NK-92 (cell line): Measurements from ENCODE around the gene TMUB2.

Experiments used
- DNase-seq: peaks from one replicate; lab custom pipeline; 2025; ENCODE audit not compliant: unreplicated experiment; lab: John Stamatoyannopoulos, UW

TMUB2 gene

GRCh38 chr17:44202756-44203155 lies 16.0 kb downstream of the TMUB2 start:
- DNase-seq: no peak

GRCh38 chr17:44203731-44204440 lies 17.1 kb downstream of the TMUB2 start:
- DNase-seq: no peak

DNA sequence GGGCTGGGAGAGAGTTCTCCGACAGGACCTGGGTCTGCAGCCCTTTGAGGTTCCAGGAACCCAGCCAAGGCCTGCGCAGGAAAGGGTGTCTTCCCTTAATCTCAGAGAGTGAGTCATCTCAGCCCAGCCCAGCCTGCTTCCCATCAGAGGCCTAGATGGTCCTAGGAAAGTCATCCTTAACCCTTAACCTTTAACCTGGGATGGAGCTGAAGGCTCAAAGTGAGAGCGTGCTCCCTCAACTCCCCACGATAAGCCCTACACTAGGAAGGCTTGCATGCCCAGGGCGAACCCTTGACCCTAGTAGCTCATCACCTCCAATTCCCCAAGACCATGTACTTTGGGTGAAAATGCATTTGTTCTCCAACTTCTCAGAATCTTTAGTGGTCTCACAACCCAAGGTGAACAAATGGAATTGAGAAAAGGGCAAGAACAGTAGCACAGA lies 17.7 kb downstream of the TMUB2 start:
- no peak for DNase-seq

DNA sequence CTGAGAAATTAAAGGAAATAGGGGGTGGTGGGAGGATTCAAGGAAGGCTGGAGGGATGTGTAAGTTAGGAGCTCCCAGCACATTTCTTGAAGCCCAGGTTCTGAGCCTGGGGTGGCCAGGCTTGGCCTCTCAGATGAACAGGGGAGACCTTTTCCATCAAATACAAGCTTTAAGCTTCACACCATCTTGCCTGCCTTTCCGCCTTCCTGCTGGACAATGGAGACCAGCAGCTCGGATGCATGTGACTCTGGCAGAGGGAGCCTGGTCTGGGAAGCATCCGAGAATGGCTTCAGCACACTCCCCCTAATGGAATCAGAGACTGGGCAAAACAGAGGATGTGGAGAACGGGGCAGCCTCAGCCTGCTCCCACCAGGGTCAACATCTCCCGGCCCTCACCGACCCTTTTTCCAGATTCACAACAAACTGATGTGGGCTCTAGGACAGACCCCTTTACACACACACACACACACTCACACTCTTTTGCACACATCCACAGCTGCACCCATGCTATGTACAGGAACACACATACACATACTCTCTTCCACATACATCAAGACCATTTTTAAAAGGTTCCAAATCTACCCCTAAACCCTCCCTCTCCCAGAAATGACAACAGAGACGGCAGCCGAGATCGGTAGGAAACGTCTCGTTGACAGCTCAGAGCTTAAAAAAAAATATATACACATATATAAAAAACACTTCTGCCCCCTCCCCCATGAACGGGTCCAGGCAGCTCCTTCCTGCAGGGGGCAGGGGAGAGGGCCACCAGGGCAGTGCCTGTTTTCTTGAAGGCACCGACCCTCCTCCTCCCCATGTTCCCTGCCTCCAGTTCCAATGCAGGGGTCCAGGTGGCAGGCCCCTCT lies 19.4 kb downstream of the TMUB2 start:
- DNase-seq: no peak

DNA sequence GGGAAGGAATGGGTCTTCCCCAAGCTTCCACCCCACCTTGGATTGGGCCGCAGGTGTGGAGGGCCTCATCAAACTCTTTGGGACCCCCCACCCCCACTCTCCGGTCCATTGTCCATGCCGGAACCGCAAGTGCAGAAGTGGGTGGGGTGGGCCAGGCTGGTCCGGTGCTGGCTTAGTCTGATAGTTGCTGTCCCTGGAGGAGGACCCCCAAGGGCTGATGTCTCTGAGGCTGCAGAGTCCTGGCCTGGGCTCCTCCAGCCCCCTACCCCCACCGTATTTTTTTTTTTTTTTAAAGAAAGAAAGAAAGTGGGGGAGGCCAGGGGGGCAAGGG lies 20.0 kb downstream of the TMUB2 start:
- DNase-seq: no peak

- no peak for DNase-seq
Observed at GRCh38 chr17:44207319-44207718, 20.5 kb downstream of the TMUB2 start.

GRCh38 chr17:44207743-44208142 lies 21.0 kb downstream of the TMUB2 start:
- DNase-seq: no peak

GRCh38 chr17:44209786-44210341 lies 23.1 kb downstream of the TMUB2 start:
- DNase-seq: no peak

DNA sequence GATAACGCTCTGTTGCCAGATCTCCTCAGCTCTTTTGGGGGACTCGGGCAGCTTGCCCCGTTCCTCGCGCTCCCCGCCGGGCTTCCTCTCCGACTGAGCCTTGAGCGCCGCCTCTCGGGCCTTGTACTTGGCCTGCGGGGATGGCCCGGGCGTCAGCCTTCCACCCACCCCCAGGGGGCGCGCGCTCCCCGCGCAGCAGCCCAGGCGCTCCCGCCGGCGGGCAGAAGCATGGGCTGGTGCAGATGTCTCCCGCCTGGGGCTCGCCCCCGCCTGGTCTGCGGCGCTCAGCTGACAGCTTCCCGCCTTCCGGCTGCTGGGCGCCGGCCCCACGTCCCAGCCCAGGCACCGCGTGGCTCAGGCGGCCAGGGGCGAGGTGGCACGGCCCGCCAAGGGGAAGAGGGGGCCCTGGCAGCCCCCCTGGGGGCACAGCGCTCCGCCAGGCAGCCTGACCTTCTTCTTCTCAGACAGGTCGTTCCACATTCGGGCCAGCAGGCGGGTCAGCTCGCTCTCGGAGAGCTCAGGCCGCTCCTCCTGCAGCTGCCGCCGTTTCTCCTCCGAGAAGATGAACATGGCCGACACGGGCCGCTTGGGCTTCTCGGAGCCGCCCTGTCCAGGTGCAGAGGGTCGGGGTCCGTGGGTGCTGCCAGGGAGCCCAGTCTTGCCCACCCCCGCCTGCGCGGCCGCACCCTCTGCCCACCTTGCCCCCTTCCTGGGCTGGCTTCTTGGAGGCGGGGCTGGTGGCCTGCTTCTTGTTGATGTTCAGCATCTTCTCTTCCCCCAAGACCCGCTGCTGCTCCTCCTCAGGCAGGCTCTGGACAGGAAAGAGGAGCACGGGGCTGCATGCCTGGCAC lies 23.8 kb downstream of the TMUB2 start:
- DNase-seq: no peak

DNA sequence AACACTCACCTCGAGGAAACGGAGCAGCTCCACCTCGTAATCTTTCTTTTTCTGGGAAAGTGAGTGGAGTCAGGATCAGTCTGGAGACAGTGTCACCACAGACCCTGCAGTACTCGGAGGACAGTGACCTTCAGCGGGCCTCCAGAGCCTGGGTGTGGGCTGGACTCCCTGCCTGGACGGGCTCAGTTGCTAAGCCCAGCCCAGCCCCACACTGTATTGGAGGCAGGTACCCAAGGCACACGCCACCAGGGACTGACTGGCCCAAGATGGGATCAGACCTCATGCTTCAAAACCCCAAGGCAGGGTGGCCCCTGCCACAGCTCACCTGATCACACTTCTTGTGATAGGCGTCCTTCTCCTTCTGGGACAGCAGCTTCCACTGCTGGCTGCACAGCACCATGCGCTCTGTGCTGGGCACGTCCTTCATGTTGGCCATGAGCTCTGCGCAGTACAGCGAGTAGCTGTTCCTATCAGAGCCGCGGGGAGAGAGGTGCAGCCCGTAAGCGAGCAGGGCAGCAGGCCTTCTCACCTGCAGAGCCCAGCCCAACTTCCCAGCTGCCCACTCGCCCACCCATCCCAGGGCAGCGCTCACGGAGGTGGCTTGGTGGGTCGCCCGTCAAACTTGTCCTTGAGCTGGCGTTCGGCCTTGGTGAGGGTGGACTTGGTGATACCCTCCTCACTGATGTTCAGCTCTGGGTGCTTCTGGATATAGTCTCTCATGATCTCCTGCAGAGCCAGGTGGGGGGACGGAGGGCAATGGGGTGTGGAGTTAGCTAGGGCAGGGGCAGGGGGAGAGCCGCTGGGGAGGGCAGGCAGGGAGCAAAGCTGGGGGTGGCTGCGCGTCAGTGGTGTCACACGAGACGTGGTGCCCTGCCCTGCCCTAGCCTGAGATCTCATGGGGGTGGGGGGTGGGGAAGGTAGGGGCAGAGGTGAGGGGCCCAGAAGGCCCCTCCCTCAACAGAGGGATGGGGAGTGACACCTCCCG lies 24.8 kb downstream of the TMUB2 start:
- no peak for DNase-seq

GRCh38 chr17:44212507-44213402 lies 26.0 kb downstream of the TMUB2 start:
- DNase-seq: no peak

DNA sequence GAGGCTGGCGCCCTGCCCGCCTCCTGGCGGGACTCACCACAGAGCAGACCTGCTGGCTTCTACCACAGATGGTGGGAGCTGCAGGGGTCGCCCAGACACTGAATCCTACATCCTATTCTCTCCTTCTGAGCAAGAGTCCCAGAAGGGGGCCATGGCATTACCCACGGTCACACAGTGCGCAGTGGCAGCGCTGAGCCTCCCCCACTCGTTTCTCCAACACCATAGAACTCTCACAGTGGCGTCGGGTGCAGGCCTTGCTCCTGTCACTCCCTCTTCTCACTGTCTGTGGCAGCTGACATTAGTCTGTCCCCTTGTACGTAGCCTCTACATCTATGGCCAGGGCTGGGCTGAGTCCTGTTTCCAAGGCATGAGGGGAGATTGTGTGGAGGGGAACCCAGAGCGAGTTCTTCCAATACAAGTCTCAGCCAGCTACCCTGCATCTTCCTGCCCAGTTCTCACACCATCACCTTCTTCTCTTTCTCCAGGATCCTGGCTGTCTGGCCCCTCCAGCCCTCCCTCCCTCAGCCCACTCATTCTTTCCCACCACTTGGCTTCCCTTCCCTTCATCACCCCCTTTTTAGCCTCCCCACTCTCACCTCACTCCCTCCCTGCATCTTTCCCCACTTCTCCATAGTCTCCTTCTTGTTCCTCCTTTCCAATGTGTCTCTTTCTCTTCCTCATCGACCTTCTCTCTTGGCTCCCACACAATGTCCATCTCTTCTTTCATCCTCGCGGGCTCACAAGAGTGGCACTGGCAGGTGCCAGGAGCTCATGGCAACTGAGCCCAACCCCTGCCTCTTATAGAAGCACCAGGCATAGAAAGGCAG lies 26.8 kb downstream of the TMUB2 start:
- DNase-seq: no peak

- DNase-seq: no peak
Observed at GRCh38 chr17:44214230-44214494, 27.4 kb downstream of the TMUB2 start.

DNA sequence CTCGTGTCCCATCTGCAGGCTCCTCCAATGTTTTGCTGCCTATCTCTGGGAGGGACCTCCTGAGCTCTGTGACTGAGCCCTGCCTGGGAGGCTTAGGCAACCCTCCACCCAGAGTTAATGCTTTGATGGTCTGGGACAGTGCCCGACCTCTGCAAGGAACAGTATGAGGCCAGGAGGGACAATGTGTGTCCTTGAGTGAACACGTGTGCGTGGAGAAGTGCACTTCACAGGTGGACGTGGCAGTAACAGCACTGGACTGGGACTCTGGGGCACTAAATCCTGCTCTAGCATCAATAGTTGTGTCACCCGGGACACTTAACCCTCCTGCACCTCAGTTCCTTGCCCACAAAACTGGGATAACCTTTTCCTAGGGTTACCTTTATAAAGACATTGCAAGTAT lies 28.1 kb downstream of the TMUB2 start:
- DNase-seq: no peak

GRCh38 chr17:44216173-44216572 lies 29.4 kb downstream of the TMUB2 start:
- DNase-seq: no peak

GRCh38 chr17:44216694-44217093 lies 29.9 kb downstream of the TMUB2 start:
- DNase-seq: no peak

DNA sequence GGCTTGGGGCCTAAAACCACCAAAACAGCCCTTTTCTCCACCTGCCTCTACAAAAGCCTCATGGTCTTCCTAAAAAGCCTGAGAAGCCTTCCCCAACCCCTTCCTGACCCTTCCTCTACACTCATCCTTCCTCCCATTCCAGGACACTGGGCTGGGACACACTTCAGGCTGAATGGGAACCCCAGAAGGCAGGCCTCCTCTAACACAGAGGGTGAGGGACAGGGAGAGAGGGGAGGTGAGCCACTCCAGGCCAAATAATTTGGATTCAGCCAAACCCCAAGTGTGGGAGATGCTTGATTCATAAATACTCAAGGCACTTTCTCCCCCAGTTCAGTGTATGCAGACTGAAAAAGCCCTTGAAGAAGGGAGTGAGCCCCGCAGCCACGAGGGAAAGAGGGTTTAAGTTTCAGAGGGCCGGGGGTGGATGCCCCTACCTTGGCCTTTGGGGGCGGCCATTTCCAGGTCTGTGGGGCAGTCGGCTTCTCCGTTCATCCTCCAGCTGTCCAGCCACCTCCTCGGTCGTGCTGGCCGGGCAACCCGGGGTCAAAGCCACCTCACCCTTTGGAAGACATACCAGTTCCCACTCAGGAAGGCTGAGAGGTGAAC lies 31.1 kb downstream of the TMUB2 start:
- no peak for DNase-seq
